ENCODE measurements around the gene FHIT. TPM values are rescaled to one million over a fixed set of nuclear protein-coding genes. Genes with fewer than 3 reads are reported as not detected.

Gene FHIT
- polyA plus RNA-seq, 1 of the 3 experiments (the other 2 are of a cell fraction), result 0.41 TPM

GRCh38 chr3:61136191-61136590 lies 115.1 kb downstream of the FHIT start:
- H3F3A ChIP-seq (replicated peaks; ENCODE audit: insufficient read depth), result no peaks in the 10 kb centered on the region
- H3K27me3 ChIP-seq (ENCODE audit: insufficient read depth), result no peaks in the 10 kb centered on the region; the same call in 1 of the 2 replicates
- WGBS (ENCODE audit: low lambda C conversion rate), result 36% methylated on average over 5 of the region's 5 CpGs
- H3K36me3 ChIP-seq (replicated peaks in 1 of 2; ENCODE audit: control insufficient read depth in 1 of 2, insufficient read depth in 2 of 2, low read length in 1 of 2), result no peaks in the 10 kb centered on the region
- ChIA-PET POLR2A (no interaction called here), CTCF (no interaction called here)
- H3K9me3 ChIP-seq, result no peaks in the 10 kb centered on the region
- no peak overlapping the region for H3K9ac ChIP-seq
- no peaks in the 10 kb centered on the region; a peak in 2 of 4 replicates for H3K4me1 ChIP-seq (ENCODE audit: control insufficient read depth in 1 of 2, insufficient read depth in 2 of 2, low read depth in 1 of 2, low read length in 1 of 2)
- H3K4me3 ChIP-seq (ENCODE audit: low read depth in 2 of 2, low read length in 1 of 2), result no peak overlapping the region
- H3K27ac ChIP-seq (ENCODE audit: low read depth in 2 of 2, low read length in 1 of 2), result no peak overlapping the region
- DNase-seq, result peak; percentile 20
- TF ChIP-seq GATA2 (CRISPR knock-in tag; IDR thresholded peaks at IDR 0.05) (no peak), TCF12 (IDR thresholded peaks at IDR 0.05) (no peak)
- no peak overlapping the region for H2AFZ ChIP-seq (ENCODE audit: low read depth)
- H3K4me2 ChIP-seq, result no peak overlapping the region
- no peaks in the 10 kb centered on the region for H3K9me2 ChIP-seq
- H4K20me1 ChIP-seq (ENCODE audit: insufficient read depth), result no peaks in the 10 kb centered on the region
- no peaks in the 10 kb centered on the region for H3K79me2 ChIP-seq (ENCODE audit: insufficient read depth)

GRCh38 chr3:61134532-61134931 lies 116.7 kb downstream of the FHIT start:
- CTCF ChIA-PET, result no interaction called here

GRCh38 chr3:61132062-61132461 lies 119.2 kb downstream of the FHIT start:
- H4K20me1 ChIP-seq (ENCODE audit: insufficient read depth), result no peaks in the 10 kb centered on the region
- no peaks in the 10 kb centered on the region for H3K36me3 ChIP-seq (replicated peaks in 1 of 2; ENCODE audit: control insufficient read depth in 1 of 2, insufficient read depth in 2 of 2, low read length in 1 of 2)
- ChIA-PET CTCF (no interaction called here), POLR2A (no interaction called here)
- no peak for DNase-seq
- no peak overlapping the region for H3K9ac ChIP-seq
- no peaks in the 10 kb centered on the region for H3K79me2 ChIP-seq (ENCODE audit: insufficient read depth)
- no peak overlapping the region for H2AFZ ChIP-seq (ENCODE audit: low read depth)
- H3K9me3 ChIP-seq, result no peaks in the 10 kb centered on the region
- no peak overlapping the region for H3K4me3 ChIP-seq (ENCODE audit: low read depth in 2 of 2, low read length in 1 of 2)
- no peaks in the 10 kb centered on the region for H3K27me3 ChIP-seq (ENCODE audit: insufficient read depth)
- no peak for TF ChIP-seq MAX (IDR thresholded peaks at IDR 0.05; ENCODE audit: low read depth)
- no peaks in the 10 kb centered on the region; a peak in 2 of 4 replicates for H3K4me1 ChIP-seq (ENCODE audit: control insufficient read depth in 1 of 2, insufficient read depth in 2 of 2, low read depth in 1 of 2, low read length in 1 of 2)
- H3K9me2 ChIP-seq, result no peaks in the 10 kb centered on the region
- no peak overlapping the region for H3K4me2 ChIP-seq
- H3K27ac ChIP-seq (ENCODE audit: low read depth in 2 of 2, low read length in 1 of 2), result no peak overlapping the region
- no peaks in the 10 kb centered on the region for H3F3A ChIP-seq (replicated peaks; ENCODE audit: insufficient read depth)

More at GRCh38 chr3:61134532-61134931, 116.7 kb downstream of the FHIT start:
- POLR2A ChIA-PET, result no interaction called here
- Histone ChIP-seq H3K36me3 (replicated peaks in 1 of 2; ENCODE audit: control insufficient read depth in 1 of 2, insufficient read depth in 2 of 2, low read length in 1 of 2) (no peaks in the 10 kb centered on the region), H3K4me3 (ENCODE audit: low read depth in 2 of 2, low read length in 1 of 2) (no peak overlapping the region), H3K4me2 (no peak overlapping the region), H4K20me1 (ENCODE audit: insufficient read depth) (no peaks in the 10 kb centered on the region), H3K9me2 (no peaks in the 10 kb centered on the region), H3K9me3 (no peaks in the 10 kb centered on the region), H2AFZ (ENCODE audit: low read depth) (no peak overlapping the region), H3K79me2 (ENCODE audit: insufficient read depth) (no peaks in the 10 kb centered on the region), H3F3A (replicated peaks; ENCODE audit: insufficient read depth) (no peaks in the 10 kb centered on the region), H3K4me1 (ENCODE audit: control insufficient read depth in 1 of 2, insufficient read depth in 2 of 2, low read depth in 1 of 2, low read length in 1 of 2) (no peaks in the 10 kb centered on the region; a peak in 2 of 4 replicates), H3K27me3 (ENCODE audit: insufficient read depth) (no peaks in the 10 kb centered on the region; the same call in 1 of the 2 replicates), H3K27ac (ENCODE audit: low read depth in 2 of 2, low read length in 1 of 2) (no peak overlapping the region), H3K9ac (no peak overlapping the region)
- WGBS (ENCODE audit: low lambda C conversion rate), result 23% methylated on average over 1 of the region's 3 CpGs
- no peak for DNase-seq
- no peak for TF ChIP-seq MEF2A (IDR thresholded peaks at IDR 0.05; ENCODE audit: borderline replicate concordance, low read depth)
- TF ChIP-seq FOSL2 (IDR thresholded peaks at IDR 0.05; ENCODE audit: borderline replicate concordance, low read depth), result no peak

GRCh38 chr3:61118830-61119229 lies 132.4 kb downstream of the FHIT start:
- ChIA-PET CTCF (no interaction called here), POLR2A (no interaction called here)
- Histone ChIP-seq H3K79me2 (ENCODE audit: insufficient read depth) (no peaks in the 10 kb centered on the region), H3K27me3 (ENCODE audit: insufficient read depth) (no peaks in the 10 kb centered on the region), H3K4me1 (ENCODE audit: control insufficient read depth in 1 of 2, insufficient read depth in 2 of 2, low read depth in 1 of 2, low read length in 1 of 2) (peaks cover 0 to 2% of the 10 kb centered on the region in 2 experiments; a peak in 1 of 4 replicates), H3K36me3 (replicated peaks in 1 of 2; ENCODE audit: control insufficient read depth in 1 of 2, insufficient read depth in 2 of 2, low read length in 1 of 2) (no peaks in the 10 kb centered on the region), H3K9me3 (no peaks in the 10 kb centered on the region), H3K4me2 (no peak overlapping the region), H3K4me3 (ENCODE audit: low read depth in 2 of 2, low read length in 1 of 2) (no peak overlapping the region), H3F3A (replicated peaks; ENCODE audit: insufficient read depth) (no peaks in the 10 kb centered on the region), H3K27ac (ENCODE audit: low read depth in 2 of 2, low read length in 1 of 2) (no peak overlapping the region), H2AFZ (ENCODE audit: low read depth) (no peak overlapping the region), H3K9me2 (no peaks in the 10 kb centered on the region), H4K20me1 (ENCODE audit: insufficient read depth) (no peaks in the 10 kb centered on the region), H3K9ac (no peak overlapping the region)
- no peak for DNase-seq
- 36% methylated on average over 2 of the region's 2 CpGs for WGBS (ENCODE audit: low lambda C conversion rate)
- TF ChIP-seq ZBTB33 (IDR thresholded peaks at IDR 0.05; ENCODE audit: borderline replicate concordance, low read depth) (no peak), EZH2phosphoT487 (IDR thresholded peaks at IDR 0.05; ENCODE audit: borderline replicate concordance, low read depth) (no peak), MXI1 (IDR thresholded peaks at IDR 0.05; ENCODE audit: low read depth, low read length) (no peak), RAD21 (IDR thresholded peaks at IDR 0.05; ENCODE audit: low read length) (no peak), FOXJ3 (CRISPR knock-in tag; IDR thresholded peaks at IDR 0.05) (no peak), USF1 (IDR thresholded peaks at IDR 0.05; ENCODE audit: borderline replicate concordance, low read depth) (no peak), SIN3A (IDR thresholded peaks at IDR 0.05; ENCODE audit: borderline replicate concordance, low read depth, low read length) (no peak), GABPA (IDR thresholded peaks at IDR 0.05; ENCODE audit: low read depth) (no peak), CHD2 (IDR thresholded peaks at IDR 0.05; ENCODE audit: low read length, partially characterized antibody) (no peak), EP300 (IDR thresholded peaks at IDR 0.05; ENCODE audit: borderline replicate concordance in 1 of 2, low read depth in 1 of 2, low read length in 1 of 2) (no peak), GATA2 (CRISPR knock-in tag; IDR thresholded peaks at IDR 0.05) (no peak)
